Skeletal muscle satellite cell (primary cell): ENCODE data around the gene NUP42.

Experiments
- H3K27me3 ChIP-seq: 2 replicates; pipeline ENCODE4 v1.7.0; 2013; ENCODE audit warnings: low read length; ENCODE audit not compliant: control insufficient read depth, insufficient read depth
- H3K36me3 ChIP-seq: 2 replicates; pipeline ENCODE4 v1.7.0; 2013; ENCODE audit warnings: mild to moderate bottlenecking, control low read depth, low read length; ENCODE audit not compliant: insufficient read depth
- H3K4me1 ChIP-seq: 2 replicates; pipeline ENCODE4 v1.7.0; 2013; ENCODE audit warnings: low read length; ENCODE audit not compliant: control insufficient read depth, insufficient read depth
- H3K4me2 ChIP-seq: 2 replicates; pipeline ENCODE4 v1.7.0; 2013; ENCODE audit warnings: mild to moderate bottlenecking, low read length
- H3K4me3 ChIP-seq: 2 replicates; pipeline ENCODE4 v1.7.0; 2013; ENCODE audit warnings: low read length
- H3K9ac ChIP-seq: 2 replicates; pipeline ENCODE4 v1.7.0; 2013; ENCODE audit warnings: mild to moderate bottlenecking, low read depth, low read length, moderate library complexity
- H3K9me3 ChIP-seq: replicated peaks from 2 replicates; pipeline ENCODE4 v1.7.0; 2013; ENCODE audit warnings: mild to moderate bottlenecking, control low read depth, low read length

The NUP42 gene

DNA sequence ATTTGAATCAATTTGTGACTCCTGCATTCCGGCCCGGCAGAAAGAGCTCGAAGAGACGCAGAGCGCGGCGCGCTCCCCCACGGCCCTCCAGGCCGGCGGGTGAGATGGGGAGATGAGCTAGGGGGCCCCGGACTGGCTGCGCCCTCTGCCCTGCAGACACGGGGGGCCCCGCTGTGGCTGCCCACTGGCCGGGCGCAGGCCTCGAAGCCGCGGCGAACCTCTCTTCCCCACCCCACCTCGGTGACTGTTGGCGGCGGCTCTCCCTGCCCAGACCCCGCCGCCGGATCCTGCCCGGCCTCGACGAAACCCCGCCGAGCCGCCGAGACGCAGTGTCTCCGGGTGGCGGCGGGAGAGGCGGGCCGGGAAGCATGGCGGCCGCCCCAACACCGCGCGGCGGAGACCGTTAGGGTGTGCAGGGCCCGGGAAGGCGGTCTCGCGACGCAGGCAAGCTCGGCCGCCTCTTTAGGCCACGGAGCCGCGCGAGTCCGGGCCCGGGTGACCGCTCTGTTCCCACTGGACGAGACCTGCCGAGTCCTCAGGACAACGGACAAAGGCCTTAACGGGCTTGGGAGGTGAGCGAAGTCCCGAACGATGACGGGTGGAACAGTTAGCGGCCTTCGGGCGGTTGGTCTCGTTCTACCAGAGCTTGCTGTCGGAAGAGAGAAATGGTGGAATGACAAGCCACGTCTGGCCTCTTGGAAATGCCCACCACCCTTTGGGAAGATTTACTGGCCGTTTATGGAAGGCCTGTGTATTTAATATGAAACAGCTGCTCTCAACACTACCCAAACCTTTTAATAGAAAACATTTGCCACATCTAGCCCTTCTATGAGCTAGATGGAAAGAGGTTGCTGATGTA is 24.3 kb downstream of the NUP42 start:
- Histone ChIP-seq H3K4me3 (no peak overlapping the region), H3K27me3 (no peaks in the 10 kb centered on the region), H3K36me3 (peaks cover under 1% of the 10 kb centered on the region), H3K4me2 (no peak overlapping the region), H3K9me3 (no peaks in the 10 kb centered on the region), H3K9ac (no peak overlapping the region), H3K4me1 (no peaks in the 10 kb centered on the region)

DNA sequence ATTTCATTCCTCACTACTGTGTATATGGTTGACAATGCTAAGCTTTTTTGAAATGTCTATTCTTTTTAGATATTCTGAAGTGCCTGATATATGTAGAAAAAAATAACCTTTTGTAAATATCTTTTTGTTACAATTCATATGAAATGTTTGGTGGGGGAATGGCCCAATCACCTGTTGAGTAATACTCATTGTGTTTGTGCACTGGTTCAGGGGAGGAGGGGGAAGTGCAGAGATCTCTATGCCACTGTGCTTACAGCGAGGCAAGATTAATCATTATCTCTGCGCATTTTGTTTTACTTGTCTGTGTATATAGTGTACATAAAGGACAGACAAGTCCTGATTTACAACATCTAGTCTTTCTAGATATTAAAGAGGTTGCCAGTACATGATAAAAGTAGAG is 25.2 kb downstream of the NUP42 start:
- Histone ChIP-seq H3K4me2 (no peak overlapping the region), H3K36me3 (no peaks in the 10 kb centered on the region), H3K9ac (no peak overlapping the region), H3K4me3 (no peak overlapping the region), H3K4me1 (no peaks in the 10 kb centered on the region), H3K27me3 (peaks cover 2% of the 10 kb centered on the region), H3K9me3 (no peaks in the 10 kb centered on the region)

DNA sequence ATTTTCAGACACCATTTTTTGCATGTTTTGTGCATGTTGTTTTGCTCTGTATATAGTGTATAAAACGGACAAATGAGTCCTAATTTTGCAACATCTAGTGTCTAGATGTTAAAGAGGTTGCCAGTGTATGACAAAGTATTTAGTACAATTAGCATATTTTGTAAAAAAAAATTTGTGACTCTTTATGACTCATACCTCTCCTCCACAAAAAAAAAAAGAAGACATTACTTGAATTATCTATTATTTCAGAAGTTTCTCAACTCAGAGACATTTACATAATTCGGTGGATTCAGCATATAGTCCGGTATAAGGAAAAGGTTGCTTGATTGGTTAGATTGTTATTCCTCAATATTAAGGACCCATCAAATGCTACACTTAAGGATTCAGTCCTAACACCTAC is 26.0 kb downstream of the NUP42 start:
- H3K27me3 ChIP-seq = peaks cover 2% of the 10 kb centered on the region
- no peaks in the 10 kb centered on the region for H3K4me1 ChIP-seq
- H3K9ac ChIP-seq = no peak overlapping the region
- H3K36me3 ChIP-seq = no peaks in the 10 kb centered on the region
- H3K4me2 ChIP-seq = no peak overlapping the region
- H3K9me3 ChIP-seq = no peaks in the 10 kb centered on the region
- H3K4me3 ChIP-seq = no peak overlapping the region

DNA sequence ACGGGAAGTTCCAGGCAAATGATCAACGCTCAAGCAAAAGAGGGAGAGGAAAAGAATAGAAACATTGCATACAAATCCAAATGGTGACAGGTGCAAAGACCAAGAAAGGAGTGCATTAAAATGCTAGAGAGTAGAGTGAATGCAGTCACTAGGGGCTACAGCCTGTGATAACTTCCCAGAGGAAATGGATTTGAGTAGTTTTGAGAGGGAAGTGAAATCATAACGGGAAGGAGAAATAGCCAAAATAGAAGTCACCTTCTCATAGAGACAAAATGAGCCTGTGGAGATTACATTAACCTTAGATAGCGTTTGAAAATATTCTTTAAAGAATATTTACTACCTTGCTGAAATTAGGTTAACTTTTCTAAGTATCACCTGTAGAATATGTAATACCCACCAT is 26.5 kb downstream of the NUP42 start:
- Histone ChIP-seq H3K36me3 (no peaks in the 10 kb centered on the region), H3K9ac (no peak overlapping the region), H3K4me2 (no peak overlapping the region), H3K4me3 (no peak overlapping the region), H3K9me3 (no peaks in the 10 kb centered on the region), H3K27me3 (peaks cover 2% of the 10 kb centered on the region), H3K4me1 (no peaks in the 10 kb centered on the region)

DNA sequence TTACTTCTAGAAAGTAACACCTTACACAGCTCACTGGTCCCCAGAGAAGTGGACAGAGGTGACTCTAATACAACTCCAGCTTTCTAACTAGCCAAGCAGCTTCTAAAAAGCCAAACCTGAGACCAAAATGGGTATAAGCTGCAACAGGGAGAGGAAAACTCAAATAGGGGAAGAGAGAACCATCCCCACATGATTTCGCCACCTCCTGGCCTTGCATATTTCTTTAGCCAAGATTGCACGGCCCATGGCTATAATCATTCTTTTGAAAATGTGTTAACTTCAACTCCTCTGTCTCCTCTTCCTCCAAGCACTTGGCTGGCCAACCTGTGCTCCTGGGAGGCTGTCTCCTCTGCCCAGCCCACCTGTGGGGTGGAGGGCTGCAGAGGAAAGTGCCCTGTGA is 28.7 kb downstream of the NUP42 start:
- no peak overlapping the region for H3K4me3 ChIP-seq
- no peaks in the 10 kb centered on the region for H3K4me1 ChIP-seq

DNA sequence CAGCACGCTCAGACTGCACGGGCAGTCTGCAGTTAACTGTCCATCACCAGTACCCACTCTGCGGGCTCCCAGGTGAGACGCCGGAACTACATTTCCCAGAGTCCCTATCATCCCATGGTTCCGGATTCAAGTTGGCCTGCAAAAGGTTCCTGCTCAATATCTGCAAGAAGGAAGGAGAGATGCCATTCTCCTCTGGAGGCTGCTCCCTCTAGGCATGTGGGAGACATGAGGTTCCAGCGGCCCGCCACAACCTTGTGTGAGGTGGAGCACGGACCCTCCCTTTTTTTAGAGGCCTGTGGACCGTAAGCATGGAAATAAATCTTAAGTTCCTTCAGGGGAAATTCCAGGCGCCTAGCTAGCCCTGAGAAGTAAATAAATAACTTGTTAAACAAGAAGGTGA is 29.7 kb downstream of the NUP42 start:
- H3K4me3 ChIP-seq = no peak overlapping the region
- H3K4me1 ChIP-seq = no peaks in the 10 kb centered on the region
- H3K4me2 ChIP-seq = no peak overlapping the region
- no peaks in the 10 kb centered on the region for H3K36me3 ChIP-seq
- H3K9ac ChIP-seq = no peak overlapping the region
- peaks cover 2% of the 10 kb centered on the region for H3K27me3 ChIP-seq
- H3K9me3 ChIP-seq = no peaks in the 10 kb centered on the region

More for the DNA sequence above, 28.7 kb downstream of the NUP42 start:
- Histone ChIP-seq H3K4me2 (no peak overlapping the region), H3K27me3 (peaks cover 2% of the 10 kb centered on the region), H3K36me3 (no peaks in the 10 kb centered on the region), H3K9me3 (no peaks in the 10 kb centered on the region), H3K9ac (no peak overlapping the region)

DNA sequence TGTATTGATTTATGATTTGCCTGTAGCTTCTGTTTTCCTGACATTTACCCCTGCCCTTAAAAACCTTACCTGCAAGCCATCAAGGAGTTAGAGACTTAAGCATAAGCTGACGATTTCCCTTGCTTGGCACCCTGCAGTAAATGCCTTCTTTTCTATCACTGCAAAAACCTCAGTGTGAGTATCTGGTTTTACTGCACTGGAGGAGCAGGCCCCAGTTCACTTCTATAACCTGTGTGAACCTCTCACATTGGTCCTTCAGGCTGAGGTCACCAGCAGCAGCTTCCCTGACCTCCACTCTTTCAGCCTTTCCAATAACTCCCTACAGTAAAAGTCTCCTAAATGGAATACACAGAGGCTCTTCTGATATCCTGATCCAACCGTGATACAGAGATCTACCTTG is 30.5 kb downstream of the NUP42 start:
- Histone ChIP-seq H3K4me3 (no peak overlapping the region), H3K27me3 (peaks cover 2% of the 10 kb centered on the region), H3K4me2 (no peak overlapping the region), H3K9me3 (no peaks in the 10 kb centered on the region), H3K4me1 (no peaks in the 10 kb centered on the region), H3K36me3 (no peaks in the 10 kb centered on the region), H3K9ac (no peak overlapping the region)

DNA sequence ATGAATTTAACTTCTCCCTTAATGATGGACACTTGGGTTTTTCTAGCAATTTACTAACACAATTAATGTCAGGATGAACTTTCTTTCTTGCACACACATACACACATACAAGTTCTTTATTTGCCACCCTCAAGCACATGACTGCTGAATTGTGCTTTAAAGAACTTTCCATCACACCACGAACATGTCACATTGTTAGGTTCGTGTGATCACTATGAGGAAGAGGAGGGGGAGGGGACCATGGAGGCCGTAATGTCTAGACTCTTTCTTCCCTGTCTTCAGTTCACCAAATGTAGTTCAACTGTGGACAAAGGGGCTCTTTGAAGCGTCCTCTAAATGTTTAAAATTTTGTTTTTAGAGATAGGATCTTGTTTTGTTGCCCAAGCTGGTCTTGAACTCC is 31.0 kb downstream of the NUP42 start:
- peaks cover 2% of the 10 kb centered on the region for H3K27me3 ChIP-seq
- H3K9me3 ChIP-seq = no peaks in the 10 kb centered on the region
- no peak overlapping the region for H3K4me2 ChIP-seq
- H3K4me3 ChIP-seq = no peak overlapping the region
- H3K9ac ChIP-seq = no peak overlapping the region
- no peaks in the 10 kb centered on the region for H3K36me3 ChIP-seq
- H3K4me1 ChIP-seq = no peaks in the 10 kb centered on the region

DNA sequence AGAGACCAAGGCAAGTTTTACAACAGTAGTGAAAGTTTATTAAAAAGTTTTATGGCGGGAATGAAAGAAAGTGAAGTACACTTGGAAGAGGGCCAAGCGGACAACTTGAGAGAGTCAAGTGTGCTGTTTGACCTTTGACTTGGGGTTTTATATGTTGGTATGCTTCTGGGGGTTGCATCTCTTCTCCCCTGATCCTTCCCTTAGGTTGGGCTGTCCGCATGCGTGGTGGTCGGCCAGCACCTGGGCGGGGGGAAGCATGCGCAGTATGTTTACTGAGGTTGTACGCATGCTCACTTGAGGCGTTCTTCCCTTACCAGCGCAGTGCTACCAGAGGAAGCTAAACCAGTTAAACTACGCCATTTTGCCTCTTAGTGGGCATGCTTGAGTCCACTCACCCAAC is 31.9 kb downstream of the NUP42 start:
- Histone ChIP-seq H3K9me3 (no peaks in the 10 kb centered on the region), H3K36me3 (no peaks in the 10 kb centered on the region), H3K9ac (no peak overlapping the region), H3K4me1 (no peaks in the 10 kb centered on the region), H3K4me2 (no peak overlapping the region), H3K27me3 (peaks cover 2% of the 10 kb centered on the region), H3K4me3 (no peak overlapping the region)

DNA sequence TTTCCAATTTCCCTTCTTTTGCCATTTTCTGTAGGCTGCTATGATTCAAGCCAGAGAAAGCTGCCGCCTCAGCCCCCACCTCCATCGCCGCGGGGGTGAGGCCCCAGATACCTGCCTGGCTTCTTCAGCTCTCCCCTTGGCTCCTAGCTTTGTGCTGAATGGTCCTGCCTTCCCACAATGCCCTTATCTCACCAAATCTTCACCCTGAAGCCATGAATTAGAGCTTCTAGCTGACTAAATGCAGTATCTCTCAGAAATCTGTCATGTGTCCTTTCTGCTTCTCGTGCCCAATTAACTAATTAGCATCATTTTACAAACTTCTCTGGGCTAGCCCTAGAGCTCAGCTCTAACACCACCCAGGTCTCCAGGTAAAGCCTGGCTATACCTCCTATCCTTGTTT is 32.6 kb downstream of the NUP42 start:
- Histone ChIP-seq H3K4me1 (no peaks in the 10 kb centered on the region), H3K27me3 (peaks cover 2% of the 10 kb centered on the region), H3K4me2 (no peak overlapping the region), H3K4me3 (no peak overlapping the region), H3K9ac (no peak overlapping the region), H3K9me3 (no peaks in the 10 kb centered on the region), H3K36me3 (no peaks in the 10 kb centered on the region)

DNA sequence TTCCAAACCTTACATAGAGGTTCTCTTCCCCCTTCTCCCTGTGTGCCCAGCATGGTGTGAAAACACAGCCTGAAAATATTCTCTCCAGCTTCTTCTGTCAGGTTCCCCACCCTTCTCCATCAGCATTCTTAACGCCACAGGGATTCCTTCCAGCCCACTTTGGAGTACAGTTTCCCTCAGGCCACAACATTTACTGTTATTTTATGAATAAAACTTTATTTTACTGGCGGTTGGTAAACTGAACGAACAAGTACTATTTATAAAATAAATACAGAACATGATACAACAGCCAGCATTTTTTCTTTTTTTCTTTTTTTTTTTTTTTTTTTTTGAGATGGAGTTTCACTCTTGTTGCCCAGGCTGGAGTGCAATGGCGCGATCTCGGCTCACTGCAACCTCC is 33.1 kb downstream of the NUP42 start:
- no peaks in the 10 kb centered on the region for H3K4me1 ChIP-seq
- no peak overlapping the region for H3K4me2 ChIP-seq
- no peaks in the 10 kb centered on the region for H3K36me3 ChIP-seq
- H3K9ac ChIP-seq = no peak overlapping the region
- peaks cover 2% of the 10 kb centered on the region for H3K27me3 ChIP-seq
- no peaks in the 10 kb centered on the region for H3K9me3 ChIP-seq
- H3K4me3 ChIP-seq = no peak overlapping the region

DNA sequence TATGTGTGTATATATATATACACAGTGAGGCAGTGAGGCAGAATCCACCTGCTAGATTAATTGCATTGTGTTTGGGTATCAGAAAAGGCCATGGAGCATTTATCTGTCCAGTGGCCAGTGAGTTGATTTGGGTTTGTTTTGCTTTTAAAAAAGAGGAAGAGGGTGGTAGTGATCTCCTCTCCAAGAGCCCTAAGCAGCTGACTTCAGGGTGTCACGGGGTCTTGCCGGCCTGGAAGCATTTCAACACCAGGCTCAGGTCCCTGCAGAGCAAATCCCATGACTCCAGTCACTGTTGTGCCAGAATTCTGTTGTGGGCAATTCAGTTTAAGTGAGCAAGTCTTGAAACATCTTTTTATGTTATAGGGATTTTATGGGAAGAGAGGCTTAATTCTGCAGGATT is 34.2 kb downstream of the NUP42 start:
- Histone ChIP-seq H3K9me3 (no peaks in the 10 kb centered on the region), H3K4me3 (no peak overlapping the region), H3K27me3 (peaks cover 2% of the 10 kb centered on the region), H3K4me2 (no peak overlapping the region), H3K9ac (no peak overlapping the region), H3K4me1 (no peaks in the 10 kb centered on the region), H3K36me3 (no peaks in the 10 kb centered on the region)
